Posterior vena cava (tissue), 2 donors: Measurements from ENCODE around the gene NR4A2. TPM values are rescaled to one million over a fixed set of nuclear protein-coding genes. Genes with fewer than 3 reads are reported as not detected.
A peak's percentile ranks its signal among the peaks of the same experiment; 100 is the strongest.

ENCODE experiments used
- DNase-seq: peaks from one replicate; pipeline ENCODE4 v3.0.0-alpha.2; 2020; ENCODE audit warnings: low spot score
- intact Hi-C, 2 donors: fragments of 100-400 bp; cut with DNase I; formaldehyde crosslinking; loops; one replicate each; pipeline versions ENCODE4 v1.14.1 to v1.14.2; 2022 to 2023
- long read RNA-seq, 2 donors: library from polyadenylated mRNA; unstranded; transcript quantifications; one replicate each; pipeline ENCODE4 v2.0.0, GENCODE V29; 2020 to 2021
- total RNA-seq, 2 donors: library from RNA; stranded (reverse); fragmentation: NEBNext Ultra II Directional; extraction: Animal tissue kit (Norgen Biotek cat#: 25700); gene quantifications; one replicate each; pipeline ENCODE4 v1.2.1, GENCODE V29; 2021
- donor health status: DM: yes; HTN: yes; CAD: no.
- donor health status: DM: yes; HTN: yes; CAD: no.

NR4A2 gene
- 10 to 100 TPM in 1 of 2 donors, 1 to 10 TPM in 1; 7.8 to 15.5 TPM for total RNA-seq
- long read RNA-seq, donor 1, partial matches to known transcripts: 0 of 4 reads
- long read RNA-seq, donor 1, other reads (novel, unspliced or antisense): 4 of 4 reads
- long read RNA-seq, donor 2, partial matches to known transcripts: 3 of 12 reads
- long read RNA-seq, donor 2, other reads (novel, unspliced or antisense): 8 of 12 reads

DNA sequence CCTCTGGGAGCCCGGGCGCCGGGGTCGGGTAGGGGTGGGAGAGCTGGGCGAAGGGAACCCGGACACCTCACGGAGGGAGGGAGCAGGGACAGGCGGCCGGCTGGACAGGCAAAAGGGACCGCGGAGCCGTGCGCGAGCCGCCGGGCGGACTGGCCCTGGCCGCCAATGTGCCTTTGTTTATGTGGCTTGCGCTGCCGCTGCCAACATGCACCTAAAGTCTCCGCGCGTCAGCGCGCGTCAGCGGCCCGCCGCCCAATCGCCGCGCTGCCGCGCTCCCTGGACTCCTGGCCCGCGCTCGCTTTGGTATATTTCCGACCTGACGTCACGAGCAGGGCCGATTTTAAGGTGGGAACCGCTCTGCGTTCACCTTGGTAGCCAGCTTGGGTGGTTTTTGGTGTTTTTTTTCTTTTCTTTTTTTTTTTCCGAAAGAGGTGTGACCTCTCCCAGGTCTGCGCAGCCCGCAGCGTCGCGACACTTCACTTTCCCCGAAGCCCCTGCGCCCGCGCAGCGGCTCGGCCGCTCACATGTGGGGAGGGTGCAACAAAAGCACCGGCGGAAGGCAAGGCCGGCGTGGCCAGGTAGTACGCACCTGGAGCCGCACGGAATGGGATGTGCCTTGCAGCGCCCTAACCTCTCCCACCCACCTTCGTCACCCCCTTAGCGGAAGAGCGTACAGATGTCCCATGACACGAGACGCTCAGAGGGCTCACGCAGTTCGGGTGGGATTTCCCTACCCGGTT lies at the start of gene NR4A2:
TSS of gene NR4A2 (minus strand) at position 188 of the 740 bp plus-strand sequence. CDS start 2,535 bp downstream, outside the sequence.
- intact Hi-C loops: loop anchor here in 1 of 2 donors (10.0 kb wide), 1 partner anchor 262 kb away; no protein-coding TSS in a partner anchor
- peak; percentile 97 for DNase-seq

DNA sequence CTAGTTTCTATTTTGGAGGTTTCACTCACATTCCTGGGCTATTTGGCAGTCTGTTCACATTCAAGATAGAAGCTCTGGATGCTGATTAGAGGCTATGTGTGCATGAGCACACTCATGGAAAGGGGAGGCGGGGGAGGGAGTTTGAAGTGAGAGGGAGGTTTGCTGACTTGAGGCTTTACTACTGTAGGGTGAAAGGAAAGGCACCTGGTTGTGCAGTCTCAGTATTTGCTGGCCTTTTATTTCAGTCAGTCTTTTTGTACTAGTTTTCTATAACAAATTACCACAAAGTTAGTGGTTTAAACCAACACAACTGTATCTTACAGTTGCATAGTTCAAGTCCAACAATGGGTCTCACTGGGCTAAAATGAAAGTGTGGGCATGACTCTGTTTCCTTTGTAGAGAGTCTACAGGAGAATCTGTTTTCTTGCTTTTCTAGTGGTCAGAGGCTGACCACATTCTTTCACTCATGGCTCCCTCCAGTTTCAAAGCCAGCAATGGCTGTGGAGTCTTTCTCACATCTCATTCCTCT lies 47.7 kb upstream of the NR4A2 start:
- intact Hi-C loops: no loop called here
- no peak for DNase-seq

DNA sequence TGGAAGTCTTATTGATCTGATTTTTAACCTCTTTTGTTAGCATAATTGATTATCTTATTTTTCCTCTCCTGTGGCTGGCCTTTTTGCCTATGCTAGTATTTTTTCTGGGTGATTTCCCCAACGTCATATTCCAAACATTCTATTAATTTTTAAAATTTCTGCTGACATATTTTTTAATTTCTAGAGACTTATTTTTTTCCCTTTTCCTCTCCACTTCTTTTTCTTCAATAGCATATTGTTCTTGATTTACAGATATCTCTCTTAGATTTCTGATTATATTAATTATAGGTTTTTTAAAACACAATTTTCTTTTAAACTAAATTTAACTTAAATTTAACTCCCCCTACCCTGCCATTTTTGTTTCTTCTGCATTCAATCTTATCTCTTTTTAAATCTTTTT lies 47.2 kb upstream of the NR4A2 start:
- intact Hi-C loops: no loop called here
- DNase-seq: no peak

DNA sequence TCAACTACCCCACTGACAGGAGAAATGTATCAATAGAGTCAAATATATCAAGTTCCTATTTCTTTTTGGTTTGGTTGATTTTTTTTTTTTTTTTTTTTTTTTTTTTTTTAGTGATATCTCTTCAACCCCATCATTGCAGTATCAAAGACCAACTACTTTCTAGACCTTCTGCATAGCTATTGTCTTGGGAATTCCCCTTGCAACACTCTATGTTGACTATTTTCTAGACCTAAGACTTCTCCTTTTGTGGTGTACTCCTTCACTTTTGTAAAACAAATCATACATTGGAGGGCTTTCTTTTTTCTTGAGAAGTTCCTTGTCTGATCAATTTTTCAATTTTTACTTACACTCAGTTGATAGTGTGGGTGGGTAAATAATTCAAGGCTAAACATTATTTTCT lies 46.5 kb upstream of the NR4A2 start:
- DNase-seq: no peak
- intact Hi-C loops: no loop called here

DNA sequence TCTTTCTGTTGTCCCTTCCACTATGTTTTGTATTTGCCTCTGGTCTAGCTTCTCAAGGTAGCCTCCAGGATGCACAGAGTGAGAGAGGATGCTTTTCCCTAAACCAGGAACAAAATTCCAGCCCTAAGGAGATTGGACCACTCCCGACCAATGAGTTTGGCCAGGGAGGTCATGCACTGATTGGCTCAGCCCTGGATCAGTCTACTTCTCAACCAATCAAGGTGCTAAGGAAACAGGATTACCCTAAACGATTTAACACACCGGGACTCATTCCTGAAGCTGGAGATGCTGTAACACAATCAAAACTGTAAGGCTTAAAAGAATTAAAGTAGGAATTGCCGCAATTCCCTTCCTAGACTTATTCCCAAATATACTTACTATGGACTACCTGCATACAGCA lies 34.2 kb upstream of the NR4A2 start:
- no peak for DNase-seq
- intact Hi-C loops: no loop called here

DNA sequence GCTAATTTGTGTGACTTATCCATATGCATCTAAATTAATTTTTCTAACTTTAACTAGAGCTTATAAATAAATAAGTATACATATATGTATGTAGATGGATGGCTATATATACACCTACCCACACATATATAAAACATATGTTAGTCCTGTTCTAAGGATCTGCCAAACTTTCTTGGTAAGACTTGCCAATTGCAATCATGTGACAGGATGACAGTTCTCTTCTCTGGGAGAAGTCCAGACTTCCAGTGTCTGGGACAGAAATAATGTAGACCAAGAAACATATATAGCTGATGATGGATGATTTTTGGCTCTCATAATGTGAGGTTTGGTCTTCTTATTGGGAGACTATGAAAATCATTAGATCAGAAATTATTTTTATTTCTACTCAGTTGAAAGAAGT lies 30.6 kb upstream of the NR4A2 start:
- DNase-seq: no peak
- intact Hi-C loops: no loop called here

DNA sequence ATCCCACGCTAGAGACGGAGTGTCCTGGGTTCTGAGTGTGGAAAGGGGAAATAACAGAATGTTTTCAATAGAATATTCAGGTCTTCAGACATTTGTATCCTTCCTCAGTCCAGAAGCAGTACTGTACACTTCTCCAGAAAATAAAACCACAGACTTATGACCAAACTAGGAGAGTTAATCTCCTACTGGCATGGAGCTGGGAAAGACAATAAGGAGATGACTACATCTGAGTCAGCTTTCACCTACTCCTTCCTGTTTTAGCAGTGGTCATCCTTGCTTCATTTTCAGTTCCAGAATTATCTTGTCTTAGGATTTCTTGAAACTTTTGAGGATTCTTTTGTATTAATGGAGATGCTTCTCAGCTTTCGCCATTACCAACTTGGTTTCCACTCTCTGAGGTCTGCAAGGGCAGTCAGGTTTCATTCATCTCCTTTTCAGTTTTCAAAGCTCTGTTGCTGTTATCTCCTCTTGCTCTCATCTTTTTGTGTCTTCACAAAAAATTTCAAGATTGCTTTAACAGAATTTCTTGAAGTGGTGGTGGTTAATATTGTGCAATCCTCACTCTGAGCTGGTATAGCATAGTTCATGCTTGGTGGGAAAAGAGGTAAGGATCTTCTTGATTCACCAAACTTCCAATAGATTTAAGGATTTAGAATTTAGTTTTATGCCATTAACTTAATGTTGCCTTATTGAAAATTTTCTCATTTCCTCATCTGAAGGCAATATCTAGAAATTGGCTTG lies 23.7 kb upstream of the NR4A2 start:
- DNase-seq: no peak
- intact Hi-C loops: no loop called here

DNA sequence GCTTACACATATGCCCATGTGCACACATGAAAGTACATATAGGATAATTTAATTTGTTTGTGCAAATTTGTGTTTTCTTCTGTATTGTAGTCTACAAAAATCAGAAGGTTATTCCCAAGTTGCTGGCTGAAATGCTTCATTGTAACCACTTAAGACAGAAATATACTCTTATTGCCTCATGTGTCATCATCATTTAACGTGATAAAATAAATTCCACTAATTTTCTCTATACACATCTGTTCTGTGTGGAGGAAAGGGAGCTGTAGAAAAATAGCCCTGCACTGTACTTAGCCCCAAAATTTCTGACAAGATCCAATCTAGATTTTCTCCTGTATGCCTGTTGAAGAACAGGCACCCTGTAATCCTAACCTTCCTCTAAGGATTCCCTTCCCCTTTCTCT lies 20.4 kb upstream of the NR4A2 start:
- intact Hi-C loops: no loop called here
- DNase-seq: no peak

DNA sequence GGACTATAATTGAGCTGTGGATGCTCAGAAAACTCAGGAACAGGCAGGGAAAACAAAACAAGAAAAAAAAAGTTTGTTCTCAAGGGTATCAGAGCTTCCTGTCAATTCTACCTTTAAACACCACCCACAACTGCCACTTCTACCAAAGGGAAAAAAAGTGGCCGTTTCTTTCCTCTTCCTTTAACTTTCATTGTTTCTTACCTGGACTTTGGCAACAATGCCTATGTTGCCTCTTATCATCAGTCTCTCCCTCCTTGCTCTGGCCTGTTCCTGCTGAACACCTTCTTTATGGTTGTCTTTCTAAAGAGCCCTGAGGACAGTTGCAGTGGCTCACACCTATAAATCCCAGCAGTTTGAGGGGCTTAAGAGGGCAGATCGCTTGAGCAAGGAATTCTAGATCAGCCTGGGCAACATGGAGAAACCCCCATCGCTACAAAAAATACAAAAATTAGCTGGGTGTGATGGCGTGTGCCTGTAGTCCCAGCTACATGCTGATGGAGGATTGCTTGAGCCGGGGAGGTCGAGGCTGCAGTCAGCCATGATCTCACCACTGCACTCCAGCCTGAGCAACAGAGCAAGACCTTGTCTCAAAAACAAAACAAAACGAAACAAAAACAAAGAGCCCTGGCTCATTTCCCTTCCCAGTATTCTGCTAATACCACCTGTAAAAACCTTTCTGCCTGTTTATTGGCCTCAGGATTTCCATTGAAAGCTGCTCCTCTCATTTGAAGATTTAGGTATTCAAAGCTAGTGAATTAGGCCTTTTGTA lies 18.0 kb upstream of the NR4A2 start:
- no peak for DNase-seq
- intact Hi-C loops: no loop called here

DNA sequence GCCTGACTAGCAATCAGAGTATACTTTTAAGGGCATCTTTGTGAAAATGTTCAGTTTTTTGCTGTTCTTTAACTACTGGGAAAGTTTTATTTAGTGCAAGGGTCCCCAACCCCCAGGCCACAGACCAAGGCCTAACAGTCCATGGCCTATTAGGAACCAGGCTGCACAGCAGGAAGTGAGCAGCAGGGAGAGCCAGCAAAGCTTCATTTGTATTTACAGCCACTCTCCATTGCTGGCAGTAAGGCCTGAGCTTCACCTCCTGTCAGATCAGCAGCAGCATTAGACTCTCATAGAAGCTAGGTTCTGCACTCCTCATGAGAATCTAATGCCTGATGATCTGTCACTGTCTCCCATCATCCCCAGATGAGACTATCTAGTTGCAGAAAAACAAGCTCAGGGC lies 17.1 kb upstream of the NR4A2 start:
- no peak for DNase-seq
- intact Hi-C loops: loop anchor here in 1 of 2 donors (10.0 kb wide), 1 partner anchor 55 kb away; no protein-coding TSS in a partner anchor

DNA sequence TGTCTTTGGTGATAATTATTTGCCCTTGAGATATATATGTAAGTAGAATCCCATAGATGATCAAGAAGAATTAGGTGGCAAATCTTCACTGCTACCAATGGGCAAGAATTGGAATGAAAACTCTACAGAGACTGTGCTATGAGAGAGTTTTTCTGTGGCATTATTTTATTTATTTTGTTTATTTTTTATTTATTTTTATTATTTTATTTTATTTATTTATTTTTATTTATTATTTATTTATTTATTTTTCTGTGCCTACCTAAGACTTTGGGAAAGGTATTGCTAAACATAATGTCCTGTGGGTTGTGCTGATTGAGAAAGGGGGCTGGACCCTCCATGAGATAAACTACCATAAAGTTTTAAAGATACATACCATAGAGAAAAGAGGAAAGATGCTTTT lies 16.6 kb upstream of the NR4A2 start:
- intact Hi-C loops: loop anchor here in 1 of 2 donors (10.0 kb wide), 1 partner anchor 56 kb away; no protein-coding TSS in a partner anchor

DNA sequence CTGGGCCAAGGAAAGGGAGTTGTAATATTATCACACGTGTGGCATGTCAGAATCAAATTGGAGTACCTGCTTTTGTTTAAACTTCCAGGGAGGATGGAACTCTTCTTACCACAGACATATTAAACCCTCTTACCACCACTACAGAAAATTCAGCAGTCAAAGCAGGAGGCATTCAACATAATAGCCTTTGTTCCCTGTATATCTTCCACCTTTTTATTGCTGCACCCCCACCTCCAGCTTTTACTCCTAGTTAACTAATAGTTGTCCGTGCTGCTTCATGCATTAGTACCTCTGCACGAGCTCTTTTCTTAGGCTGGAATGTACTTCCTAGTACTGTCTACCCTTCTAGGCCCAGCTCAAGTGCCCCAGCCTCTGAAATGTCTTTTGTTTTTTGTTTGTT lies 14.9 kb upstream of the NR4A2 start:
- intact Hi-C loops: loop anchor here in 1 of 2 donors (10.0 kb wide), 1 partner anchor 57 kb away; no protein-coding TSS in a partner anchor
- no peak for DNase-seq

More for the DNA sequence above, 16.6 kb upstream of the NR4A2 start:
- DNase-seq: no peak

DNA sequence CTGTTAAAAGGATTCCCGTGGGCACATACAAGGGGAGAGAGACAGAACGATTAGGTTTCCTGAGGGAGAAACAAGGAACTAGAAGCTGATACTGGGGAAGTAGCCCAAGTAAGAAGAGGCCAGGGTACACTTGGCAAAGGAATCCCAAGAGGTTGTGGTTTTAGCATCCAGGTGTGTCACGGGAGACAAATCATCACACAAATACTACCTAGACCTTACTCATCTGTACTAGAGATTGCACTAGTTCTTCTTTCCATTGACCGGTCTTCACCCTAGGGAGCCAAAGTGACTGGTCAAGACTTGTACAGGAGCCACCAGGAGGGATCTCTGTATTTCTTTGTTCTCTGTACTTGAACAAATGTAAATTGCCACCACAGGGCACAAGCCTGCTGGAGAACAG lies 14.2 kb upstream of the NR4A2 start:
- intact Hi-C loops: loop anchor here in 1 of 2 donors (10.0 kb wide), 1 partner anchor 58 kb away; no protein-coding TSS in a partner anchor
- DNase-seq: no peak

DNA sequence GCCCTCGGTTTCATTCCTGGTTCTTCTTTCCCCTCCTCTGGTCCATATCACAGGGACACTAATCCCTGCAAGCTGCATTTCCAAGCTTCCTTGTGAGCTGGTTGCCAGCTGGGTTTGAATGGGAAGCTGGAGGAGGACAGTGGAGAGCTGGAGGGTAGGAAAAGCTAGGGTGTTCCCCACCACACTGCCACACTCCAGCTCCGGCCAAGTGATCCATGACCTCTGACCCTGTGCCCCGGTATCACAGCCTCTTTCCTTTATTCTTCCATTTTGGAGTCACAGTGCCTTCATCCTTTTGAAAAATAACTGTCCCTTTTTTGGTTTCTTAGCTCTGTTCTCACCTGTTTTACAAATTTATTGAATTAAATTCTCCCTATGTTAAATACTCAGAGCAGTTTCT lies 13.1 kb upstream of the NR4A2 start:
- intact Hi-C loops: loop anchor here in 1 of 2 donors (10.0 kb wide), 1 partner anchor 59 kb away; no protein-coding TSS in a partner anchor

DNA sequence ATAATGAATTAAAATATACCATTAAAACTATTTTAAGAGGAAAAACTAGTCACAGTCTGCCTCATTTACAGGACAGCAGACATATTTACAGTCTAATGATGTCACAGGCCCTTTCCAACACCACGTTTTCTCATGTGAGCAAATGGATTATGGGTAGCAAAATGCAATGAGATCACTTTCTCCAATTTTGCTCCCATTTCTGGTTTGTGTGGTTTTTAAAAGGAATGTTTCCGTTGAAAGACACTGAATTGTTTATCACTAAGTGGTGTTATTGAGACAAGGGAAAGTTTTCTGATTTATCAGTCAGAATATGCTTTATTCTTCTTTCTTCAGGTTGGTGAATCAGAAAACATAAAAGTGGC lies 11.4 kb upstream of the NR4A2 start:
- intact Hi-C loops: loop anchor here in 1 of 2 donors (10.0 kb wide), 1 partner anchor 61 kb away; no protein-coding TSS in a partner anchor
- DNase-seq: no peak

More for the DNA sequence above, 13.1 kb upstream of the NR4A2 start:
- DNase-seq: no peak

DNA sequence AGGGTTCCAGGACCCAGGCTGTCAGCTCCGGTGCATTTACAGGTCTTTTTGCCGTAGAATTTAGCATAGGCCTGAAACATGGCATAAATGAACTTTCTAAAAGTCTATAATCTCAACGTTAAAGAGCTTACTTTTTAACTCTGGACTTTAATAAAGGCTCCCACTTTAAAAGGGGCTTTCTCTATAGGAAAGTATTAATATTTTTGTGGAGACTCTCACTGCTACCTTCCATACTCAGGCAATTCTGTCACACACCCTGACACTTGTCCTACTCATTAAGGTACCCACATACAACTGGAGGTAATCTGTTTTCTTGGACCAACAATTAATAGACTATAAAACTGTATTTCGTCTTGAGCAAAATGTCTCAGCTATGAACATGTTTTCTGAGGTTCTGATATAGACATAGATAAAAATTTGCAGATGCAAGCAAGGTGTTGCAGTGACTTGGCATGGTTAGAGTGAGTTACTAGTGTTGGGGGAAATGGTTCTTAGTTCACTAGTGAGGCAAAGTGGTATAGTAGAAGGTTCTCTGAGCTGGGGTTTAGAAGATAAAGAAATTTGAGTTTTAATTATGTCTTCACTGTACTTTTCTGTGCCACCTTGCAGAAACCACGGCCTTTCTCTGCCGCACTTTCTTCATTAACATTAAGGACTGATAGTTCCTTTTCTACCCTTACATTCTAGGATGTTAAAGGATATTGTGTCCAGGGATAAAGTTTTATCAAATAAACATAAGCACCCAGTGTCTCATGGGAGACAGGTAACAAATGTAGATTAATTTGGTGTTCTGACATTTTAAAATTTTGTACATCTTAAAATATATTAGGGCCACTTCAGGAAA lies 10.8 kb upstream of the NR4A2 start:
- no peak for DNase-seq
- intact Hi-C loops: loop anchor here in 1 of 2 donors (10.0 kb wide), 1 partner anchor 61 kb away; no protein-coding TSS in a partner anchor

DNA sequence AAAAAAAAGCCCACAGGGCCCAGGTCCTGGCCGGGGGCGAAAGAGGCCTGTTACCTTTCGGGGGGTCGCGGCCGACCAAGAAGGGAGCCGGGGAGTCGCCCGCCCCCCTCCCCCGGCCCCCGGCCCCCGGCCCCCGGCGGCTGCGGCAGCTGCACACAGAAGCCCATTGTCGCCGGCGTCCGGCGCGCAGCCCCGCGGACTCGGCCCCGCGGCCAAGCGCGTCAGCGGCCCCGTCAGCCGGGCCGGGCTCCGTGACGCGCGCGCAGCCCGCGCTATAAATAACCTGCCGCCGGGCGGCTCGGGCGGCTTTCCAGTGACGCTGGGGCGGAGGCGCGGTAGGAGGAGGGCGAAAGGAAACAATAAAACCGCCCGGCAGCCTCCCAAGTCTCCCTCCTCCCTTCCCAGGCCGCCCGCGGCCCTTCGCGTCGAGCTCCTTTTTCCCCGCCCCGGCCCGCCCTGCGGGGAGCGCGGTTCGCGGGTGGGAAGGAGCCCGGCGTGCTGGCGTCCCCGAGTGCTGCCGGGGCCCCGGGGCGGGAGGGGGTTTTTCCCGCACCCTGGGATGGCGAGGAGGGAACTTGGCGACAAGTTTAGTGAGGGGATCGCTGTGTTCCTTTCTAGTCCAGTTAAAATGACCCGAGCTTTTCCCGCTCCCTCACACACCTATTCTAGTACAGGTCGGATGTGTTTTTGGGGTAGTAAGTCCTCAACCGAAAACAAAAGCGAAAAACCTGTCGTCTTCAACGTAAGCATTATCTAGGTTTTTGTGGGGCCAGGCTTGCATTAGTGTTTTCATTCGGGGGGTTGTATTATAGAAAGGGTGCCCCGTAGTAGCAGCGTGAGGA lies 10.0 kb upstream of the NR4A2 start:
- peak; percentile 99 for DNase-seq
- intact Hi-C loops: loop anchor here in 1 of 2 donors (10.0 kb wide), 1 partner anchor 62 kb away; no protein-coding TSS in a partner anchor
